CD4-positive, alpha-beta T cell treated with Interleukin-10 for 1 hour (primary cell): Measurements from ENCODE around the gene SRSF1.
"Not testable (repeated sequence)": the region's sequence is repeated elsewhere in the genome, so short reads cannot be mapped to it uniquely, and the experiment has no call there.

Source experiments
- DNase-seq: peaks from one replicate; pipeline ENCODE4 v3.0.0-alpha.2; 2020

SRSF1 gene

GRCh38 chr17:58006924-58007780, at the start of gene SRSF1:
TSS of gene SRSF1 (minus strand) at chr17:58007246. CDS start at chr17:58007137, 109 bp downstream.
- DNase-seq = peak; percentile 98

GRCh38 chr17:58056476-58056875, 49.4 kb upstream of the SRSF1 start:
- DNase-seq = no peak

GRCh38 chr17:58054641-58055040, 47.6 kb upstream of the SRSF1 start:
- no peak for DNase-seq

- no peak for DNase-seq
These were observed 46.1 kb upstream of the SRSF1 start for GRCh38 chr17:58052945-58053715.

DNA sequence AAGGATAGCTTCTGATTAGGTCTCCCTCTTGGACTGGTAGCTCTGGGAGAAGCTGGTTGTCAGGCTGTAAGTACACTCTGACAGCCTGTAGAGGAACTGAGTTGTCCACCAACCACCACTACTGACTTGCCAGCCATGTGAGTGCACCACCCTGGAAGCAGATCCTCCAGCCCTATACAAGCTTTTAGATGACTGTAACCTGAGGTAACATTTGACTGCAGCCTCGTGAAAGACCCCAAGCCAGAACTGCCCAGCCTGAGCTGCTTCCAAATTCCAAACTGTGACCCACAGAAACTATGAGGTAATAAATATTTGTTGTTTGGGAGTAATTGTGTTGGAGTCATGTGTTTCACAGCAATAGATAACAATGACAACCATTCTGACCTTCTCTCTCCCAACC, 45.4 kb upstream of the SRSF1 start:
- DNase-seq = no peak

DNA sequence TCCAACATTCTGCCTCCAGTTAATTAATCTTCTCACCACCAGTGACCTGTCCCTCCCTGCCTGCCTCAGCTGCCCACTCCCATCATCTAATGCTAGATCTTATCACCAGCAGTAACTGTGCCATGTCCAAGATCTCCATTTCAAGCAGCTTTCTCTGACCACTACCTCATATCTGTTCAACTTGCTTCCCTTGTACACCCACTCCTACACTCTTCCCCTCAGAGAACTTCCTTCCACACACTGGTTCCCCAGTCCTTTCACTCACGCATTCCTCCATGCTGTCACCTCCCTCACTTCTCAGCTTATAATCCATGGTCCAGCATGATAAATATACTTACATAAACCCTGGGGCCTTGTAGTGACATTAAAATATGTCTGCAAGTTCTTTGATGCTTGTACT, 44.4 kb upstream of the SRSF1 start:
- no peak for DNase-seq

DNA sequence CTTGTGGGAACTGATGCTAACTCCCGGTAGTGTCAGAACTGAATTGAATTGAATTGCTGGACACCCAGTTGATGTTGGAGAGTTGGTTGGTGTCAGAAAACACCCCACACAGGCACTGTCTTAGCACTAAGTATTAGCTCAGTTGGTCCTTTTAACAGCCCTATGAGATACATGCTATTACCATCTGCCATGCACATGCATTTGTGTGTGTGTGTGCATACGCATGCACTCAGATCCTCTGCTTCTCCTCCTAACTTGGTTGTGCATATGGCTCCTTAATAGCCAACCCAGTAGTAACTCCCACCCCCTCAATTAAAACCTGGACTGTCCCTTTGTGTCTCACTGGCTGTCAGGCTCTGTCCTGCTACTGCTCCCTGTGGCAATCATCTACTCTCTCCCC, 43.9 kb upstream of the SRSF1 start:
- no peak for DNase-seq

DNA sequence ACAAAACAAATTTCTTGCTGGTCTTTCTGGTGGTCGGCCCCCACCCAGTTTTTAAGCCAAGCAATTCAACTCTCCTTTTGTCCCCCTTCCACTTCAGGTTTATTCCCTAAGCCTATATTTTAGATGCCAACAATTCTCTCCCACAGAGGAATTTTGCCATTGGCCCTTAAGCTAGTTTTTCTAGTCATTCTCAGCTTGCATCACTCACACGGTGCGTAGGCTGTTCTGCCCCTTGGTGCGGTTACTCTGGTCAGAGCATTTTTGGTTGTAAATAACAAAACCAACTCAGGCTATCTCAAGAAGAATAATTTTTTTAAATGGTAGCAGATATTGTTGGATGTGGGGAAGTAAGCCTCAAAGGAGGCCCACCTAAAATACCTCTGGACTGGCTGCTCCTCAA, 42.5 kb upstream of the SRSF1 start:
- DNase-seq = no peak

DNA sequence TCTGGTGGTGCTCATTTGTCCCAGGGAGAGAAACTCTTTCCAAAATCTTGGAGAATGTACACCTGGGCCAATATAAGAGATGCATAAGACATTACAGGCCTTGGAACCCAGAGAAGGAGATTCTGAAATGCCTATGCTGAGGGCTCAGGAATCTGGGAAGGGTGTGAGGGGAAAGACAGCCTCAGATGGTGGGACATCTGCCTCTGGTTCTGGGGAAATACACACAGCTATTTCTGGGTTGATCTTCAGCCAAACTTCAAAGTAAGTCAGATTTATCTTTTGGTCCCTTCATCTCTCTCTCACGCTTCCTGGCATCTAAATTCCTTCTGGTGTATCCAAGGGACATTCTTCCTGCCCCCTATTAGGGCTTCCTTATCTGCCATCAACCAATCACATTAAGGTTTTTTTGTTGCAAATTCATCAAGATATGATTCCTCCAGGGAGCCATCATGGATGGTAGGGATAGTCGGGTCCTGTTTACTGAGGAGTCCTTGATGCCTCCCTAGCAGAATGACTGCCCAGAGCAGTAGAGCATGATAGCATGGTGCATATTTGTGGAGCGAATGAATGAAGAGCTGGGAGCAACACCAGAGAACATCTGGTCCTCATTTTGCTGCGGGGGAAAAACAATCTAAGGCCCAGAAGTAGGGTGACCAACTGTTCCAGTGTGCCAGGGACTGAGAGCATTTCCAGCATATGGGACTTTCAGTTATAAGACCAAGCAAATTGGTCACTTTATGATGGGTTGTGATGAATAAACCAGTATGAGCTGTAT, 40.5 kb upstream of the SRSF1 start:
- no peak for DNase-seq

GRCh38 chr17:58046239-58047094, 39.4 kb upstream of the SRSF1 start:
- DNase-seq = no peak

DNA sequence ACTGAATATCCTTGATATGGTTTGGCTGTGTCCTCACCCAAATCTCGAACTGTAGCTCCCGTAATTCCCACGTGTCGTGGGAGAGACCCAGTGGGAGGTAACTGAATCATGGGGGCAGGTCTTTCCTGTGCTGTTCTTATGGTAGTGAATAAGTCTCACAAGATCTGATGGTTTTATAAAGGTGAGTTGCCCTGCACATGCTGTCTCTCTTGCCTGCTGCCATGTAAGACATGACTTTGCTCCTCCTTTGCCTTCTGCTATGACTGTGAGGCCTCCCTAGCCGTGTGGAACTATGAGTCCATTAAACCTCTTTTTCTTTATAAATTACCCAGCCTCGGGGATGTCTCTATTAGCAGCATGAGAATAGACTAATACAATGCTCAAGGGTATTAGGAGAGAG, 37.2 kb upstream of the SRSF1 start:
- DNase-seq = not testable (repeated sequence)

DNA sequence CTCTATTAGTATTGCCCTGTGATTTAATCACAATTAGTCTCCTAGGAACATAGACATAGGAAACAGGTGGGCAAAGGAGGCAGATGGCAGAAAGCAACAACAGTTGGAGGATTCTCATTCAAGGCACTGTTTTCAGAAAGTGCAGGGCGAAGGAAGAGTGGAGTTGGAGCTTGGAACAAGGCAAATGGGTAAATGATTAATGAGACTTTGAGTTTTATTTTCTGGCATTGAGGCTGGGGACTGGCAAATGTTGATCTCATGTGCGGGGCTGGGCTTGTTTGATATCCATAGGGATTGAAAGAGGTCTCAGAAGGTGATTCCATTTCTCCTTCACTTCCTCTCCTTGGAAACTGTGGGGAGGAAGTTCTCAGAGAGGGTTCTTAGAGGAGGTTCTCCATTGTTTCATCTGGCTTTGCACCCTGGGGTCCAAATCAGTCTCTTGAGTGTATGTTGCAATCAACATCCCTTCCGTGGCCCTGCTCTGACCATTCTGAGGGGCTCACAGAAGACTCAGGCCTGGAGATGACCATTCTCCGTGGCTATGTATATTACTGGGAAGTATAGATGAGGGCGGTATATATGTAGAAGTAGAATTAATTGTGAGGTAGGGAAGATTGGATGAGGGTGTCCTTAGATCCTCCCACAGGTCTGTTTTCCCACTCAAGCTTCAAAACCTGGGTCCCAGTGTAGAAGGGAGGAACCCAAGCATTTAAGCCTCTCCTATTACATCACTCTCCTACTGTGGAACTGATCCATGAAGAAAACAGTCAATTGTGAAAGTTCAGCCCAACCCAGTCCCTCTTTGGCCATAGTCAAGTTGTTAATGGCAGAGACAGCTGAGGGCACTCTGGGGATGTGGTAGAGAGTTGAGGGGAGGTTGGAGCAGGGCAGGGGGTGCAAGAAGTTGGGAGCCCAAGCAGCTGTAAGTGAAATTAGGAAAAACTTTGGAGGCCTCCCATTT, 36.5 kb upstream of the SRSF1 start:
- no peak for DNase-seq

- DNase-seq = no peak
These were observed 34.1 kb upstream of the SRSF1 start for GRCh38 chr17:58041161-58041560.

- no peak for DNase-seq
These were observed 33.3 kb upstream of the SRSF1 start for GRCh38 chr17:58040386-58040785.

DNA sequence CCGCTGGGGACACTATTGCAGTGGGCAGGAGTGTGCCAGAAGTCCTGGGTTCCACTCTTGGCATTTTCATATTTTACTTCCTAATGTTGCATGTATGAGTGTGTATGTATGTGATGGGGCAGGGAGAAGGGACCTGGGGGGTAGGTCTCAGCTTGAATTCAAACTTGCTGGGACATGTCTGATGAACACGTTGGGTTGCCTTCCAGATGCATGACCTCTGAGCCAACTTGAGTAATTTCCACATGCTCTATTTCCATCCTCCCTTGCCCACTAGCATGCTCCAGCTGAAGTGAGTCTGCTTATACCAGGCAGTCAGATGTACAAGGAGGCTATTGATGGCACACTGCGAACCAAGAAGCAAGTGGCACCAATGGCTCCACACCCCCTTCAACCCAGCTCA, 32.9 kb upstream of the SRSF1 start:
- no peak for DNase-seq

GRCh38 chr17:58032691-58033415, 25.8 kb upstream of the SRSF1 start:
- DNase-seq = no peak

- no peak for DNase-seq
These were observed 21.5 kb upstream of the SRSF1 start for GRCh38 chr17:58028578-58028977.

DNA sequence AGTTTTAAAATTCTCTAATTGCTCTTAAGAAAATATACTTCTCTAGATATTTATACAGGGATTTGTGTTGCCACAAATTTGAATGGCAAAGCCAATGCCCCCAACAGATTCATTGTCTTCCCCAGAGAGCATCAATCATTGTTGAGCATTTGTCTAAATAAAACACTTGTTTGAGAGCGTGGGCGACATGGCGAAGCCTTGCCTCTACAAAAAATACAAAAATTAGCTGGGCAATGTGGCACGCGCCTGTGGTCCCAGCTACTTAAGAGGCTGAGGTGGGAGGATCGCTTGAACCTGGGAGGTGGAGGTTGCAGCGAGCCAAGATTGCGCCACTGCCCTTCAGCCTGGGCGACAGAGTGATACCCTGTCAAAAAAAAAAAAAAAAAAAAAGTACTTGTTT, 13.4 kb upstream of the SRSF1 start:
- DNase-seq = no peak

- no peak for DNase-seq
These were observed 12.5 kb upstream of the SRSF1 start for GRCh38 chr17:58019521-58019920.

DNA sequence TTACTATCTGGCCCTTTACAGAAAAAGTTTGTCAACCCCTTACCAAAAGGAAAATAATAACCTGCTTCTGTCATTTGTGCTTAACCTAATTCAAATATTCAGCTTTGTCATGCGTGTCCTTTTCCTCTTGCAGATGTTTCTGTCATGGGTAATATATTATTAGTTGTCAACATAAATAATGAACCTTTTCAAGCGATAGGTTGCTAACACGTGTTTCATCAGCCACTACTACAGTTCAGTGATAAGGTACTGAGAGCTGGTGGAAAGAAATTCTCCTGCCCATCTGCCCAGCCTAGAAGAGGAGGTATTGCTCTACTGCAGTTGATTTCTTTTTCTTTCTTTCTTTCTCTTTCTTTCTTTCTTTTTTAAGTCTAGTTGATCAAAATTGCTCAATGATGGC, 12.0 kb upstream of the SRSF1 start:
- no peak for DNase-seq
